Endothelial cell of umbilical vein (primary cell): Measurements from ENCODE around the gene FOXM1. TPM values are rescaled to one million over a fixed set of nuclear protein-coding genes. Genes with fewer than 3 reads are reported as not detected.

Source experiments
- BruUV-seq: library from RNA; stranded (reverse); fragments of 400-500 nt; replicated peaks from 2 replicates; lab custom pipeline; 2021; lab: Mats Ljungman, UMichigan
- CTCF ChIA-PET: fragments of 300-600, 350-600 bp; sonication (Branson Sonifier 250); formaldehyde crosslinking; loops from one replicate; lab custom pipeline; 2021; ENCODE audit warnings: antibody characterized with exemption, inconsistent platforms; lab: Charles Lee
- POLR2A ChIA-PET: fragments of 300-600, 350-600 bp; sonication (Branson Sonifier 250); formaldehyde crosslinking; loops from one replicate; lab custom pipeline; 2021; ENCODE audit warnings: antibody characterized with exemption, inconsistent platforms; lab: Charles Lee
- DNase-seq: peaks from one replicate; pipeline ENCODE4 v3.0.0-alpha.2; 2011; ENCODE audit warnings: low read depth, low spot score
- FAIRE-seq: peaks from 2 replicates; lab custom pipeline; 2011; peaks lifted over from hg19 to GRCh38; lab: Jason Lieb, UNC
- H2AFZ ChIP-seq: 2 replicates; pipeline ENCODE4 v1.6.0; 2012; ENCODE audit warnings: low read depth, low read length, control low read depth, inconsistent platforms
- H3K27ac ChIP-seq: 2 replicates; pipeline ENCODE4 v1.5.1; 2011; ENCODE audit warnings: low read depth, mild to moderate bottlenecking, control low read depth, low read length, moderate library complexity; ENCODE audit not compliant: insufficient read depth
- H3K27me3 ChIP-seq, 2 experiments: 2 replicates each; pipeline versions ENCODE4 v1.6.0 to v1.6.1; 2011; ENCODE audit warnings: low read length in 2 of 2, mixed read lengths in 1 of 2; ENCODE audit not compliant: control insufficient read depth in 2 of 2, insufficient read depth in 2 of 2
- H3K36me3 ChIP-seq, 2 experiments: 2 replicates in 1 of 2; 3 replicates in 1 of 2; pipeline ENCODE4 v1.5.1; 2011; ENCODE audit warnings: low read length in 2 of 2, mild to moderate bottlenecking in 1 of 2, moderate library complexity in 1 of 2; ENCODE audit not compliant: control insufficient read depth in 2 of 2, insufficient read depth in 2 of 2; ENCODE audit errors: extremely low read depth in 1 of 2
- H3K4me1 ChIP-seq: 3 replicates; pipeline ENCODE4 v1.5.1; 2011; ENCODE audit warnings: mild to moderate bottlenecking, low read length; ENCODE audit not compliant: control insufficient read depth, insufficient read depth; ENCODE audit errors: extremely low read depth
- H3K4me2 ChIP-seq: 2 replicates; pipeline ENCODE4 v1.6.1; 2011; ENCODE audit warnings: low read length, control low read depth, mixed read lengths; ENCODE audit not compliant: insufficient read depth
- H3K4me3 ChIP-seq, 3 experiments: fragments of 200-600 bp in 1 of 3; sonication (generic), shearing (Covaris generic) in 1 of 3; replicated peaks in 1 of 3; 2 replicates each; pipeline ENCODE4 v1.5.1; 2011 to 2016; ENCODE audit warnings: control low read depth in 3 of 3, low read length in 3 of 3, mild to moderate bottlenecking in 2 of 3, inconsistent platforms in 1 of 3, low read depth in 1 of 3, moderate library complexity in 1 of 3; ENCODE audit not compliant: insufficient read depth in 1 of 3
- H3K79me2 ChIP-seq: 2 replicates; pipeline ENCODE4 v1.6.0; 2012; ENCODE audit warnings: low read length, inconsistent platforms; ENCODE audit not compliant: control insufficient read depth, insufficient read depth
- H3K9ac ChIP-seq: replicated peaks from 2 replicates; pipeline ENCODE3; 2011; ENCODE audit warnings: low read length, control low read depth; ENCODE audit not compliant: insufficient read depth; ENCODE audit errors: extremely low read depth
- H3K9me1 ChIP-seq: replicated peaks from 3 replicates; pipeline ENCODE4 v1.6.0; 2011; ENCODE audit warnings: mild to moderate bottlenecking, low read length; ENCODE audit not compliant: control insufficient read depth, insufficient read depth; ENCODE audit errors: extremely low read depth
- H3K9me3 ChIP-seq: replicated peaks from 2 replicates; pipeline ENCODE4 v1.5.1; 2012; ENCODE audit warnings: low read length, inconsistent platforms; ENCODE audit not compliant: control insufficient read depth, insufficient read depth
- H4K20me1 ChIP-seq: replicated peaks from 2 replicates; pipeline ENCODE3; 2011; ENCODE audit warnings: mild to moderate bottlenecking, low read length; ENCODE audit not compliant: control insufficient read depth, insufficient read depth; ENCODE audit errors: extremely low read depth
- EZH2 ChIP-seq: IDR thresholded peaks from 2 replicates; pipeline ENCODE4 v1.6.1; 2012; ENCODE audit warnings: borderline replicate concordance, low read depth, mild to moderate bottlenecking, moderate library complexity, low read length, inconsistent platforms; ENCODE audit not compliant: severe bottlenecking
- FOS ChIP-seq: IDR thresholded peaks from 2 replicates; pipeline ENCODE4 v1.6.1; 2011; ENCODE audit warnings: mild to moderate bottlenecking, low read length, moderate library complexity, borderline replicate concordance; ENCODE audit not compliant: insufficient read depth
- GATA2 ChIP-seq: IDR thresholded peaks from 2 replicates; pipeline ENCODE4 v1.7.0; 2011; ENCODE audit warnings: low read depth, mild to moderate bottlenecking, moderate library complexity, mixed read lengths, low read length; ENCODE audit not compliant: insufficient read length, insufficient read depth
- JUN ChIP-seq: IDR thresholded peaks from 2 replicates; pipeline ENCODE4 v1.6.1; 2011; ENCODE audit warnings: borderline replicate concordance, low read depth; ENCODE audit not compliant: insufficient read length, insufficient read depth
- MYC ChIP-seq: IDR thresholded peaks from one replicate; pipeline ENCODE4 v1.6.1; 2011; ENCODE audit warnings: mild to moderate bottlenecking, low read depth, low read length
- POLR2A ChIP-seq: IDR thresholded peaks from 2 replicates; pipeline ENCODE4 v1.6.1; 2012; ENCODE audit warnings: low read depth, mild to moderate bottlenecking, control low read depth, low read length
- POLR2AphosphoS5 ChIP-seq: IDR thresholded peaks from 2 replicates; pipeline ENCODE4 v1.6.1; 2012; ENCODE audit warnings: low read depth, mild to moderate bottlenecking, control low read depth, low read length, moderate library complexity; ENCODE audit not compliant: insufficient read depth
- dilution Hi-C: fragments of 300-500 bp; cut with MboI; formaldehyde crosslinking; loops from one replicate; pipeline ENCODE4 v1.15.0; 2019; ENCODE audit warnings: low sequenced_read_pairs; ENCODE audit not compliant: extremely low pct_ligation_motif_present
- intact Hi-C: fragments of 100-400 bp; cut with micrococcal nuclease; formaldehyde crosslinking; loops from one replicate; pipeline ENCODE4 v1.10.0; 2022
- polyA plus RNA-seq, 4 experiments: library from polyadenylated mRNA; depleted of rRNA in 3 of 4; stranded (reverse) in 3 of 4; unstranded in 1 of 4; fragments of >200 nt; gene quantifications; 2 replicates each; pipeline versions ENCODE4 v1.2.1 to v1.2.3, GENCODE V29; 2011 to 2012; ENCODE audit warnings: missing spikeins in 1 of 4
- total RNA-seq: library from RNA; stranded (reverse); gene quantifications from 2 replicates; pipeline ENCODE4 v1.2.3, GENCODE V29; 2021
- TF ChIP-seq, protein P1 (sequence below), 2 donors: IDR thresholded peaks; 1 replicate in 1 of 2; 2 replicates in 1 of 2; pipeline ENCODE4 v1.5.1; 2011; ENCODE audit warnings: low read length in 2 of 2, mild to moderate bottlenecking in 2 of 2, moderate library complexity in 2 of 2, control low read depth in 1 of 2, inconsistent platforms in 1 of 2, low read depth in 1 of 2; ENCODE audit not compliant: insufficient read depth in 1 of 2; ENCODE audit errors: extremely low read depth in 1 of 2
- TF ChIP-seq, protein P2 (sequence below): IDR thresholded peaks from 2 replicates; pipeline ENCODE4 v1.6.1; 2011; ENCODE audit not compliant: insufficient read depth, insufficient read length

The FOXM1 gene
- total and polyA plus RNA-seq, 2 donors (not counting 3 experiments of a cell fraction or from before 2014, with no cell fraction given), result 43.5 to 136 TPM

DNA sequence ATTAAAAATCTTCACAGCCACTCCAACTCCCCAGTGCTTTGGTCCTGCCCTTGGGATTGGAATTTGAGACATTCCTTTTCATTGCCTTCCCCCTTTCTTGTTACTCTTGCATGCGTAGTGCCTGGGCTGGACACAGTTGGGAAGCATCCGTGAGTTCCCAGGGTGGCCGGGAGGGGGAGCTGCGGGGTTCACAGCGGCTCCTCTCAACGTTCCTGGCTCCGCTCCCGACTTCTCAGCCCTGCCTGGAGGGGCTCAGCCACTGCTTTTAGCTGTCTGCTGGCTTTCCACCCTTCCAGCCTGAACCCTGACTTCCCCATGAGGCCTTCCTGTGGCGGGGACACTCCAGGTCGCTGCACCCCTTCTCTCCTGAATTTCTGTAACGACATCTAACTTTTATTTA lies 23.3 kb downstream of the FOXM1 start:
- CTCF ChIA-PET, result interaction anchor here (0.5 to 3.2 kb wide), 31 partner anchors 9 to 939 kb away, joined by 3 to 38 read pairs (median 6); partner anchors contain the start of genes FOXM1, ITFG2, NRIP2 and RHNO1
- Histone ChIP-seq H3K36me3 (peaks cover 0 to under 1% of the 10 kb centered on the region in 2 experiments), H2AFZ (no peak overlapping the region), H4K20me1 (no peaks in the 10 kb centered on the region), H3K27ac (no peak overlapping the region), H3K4me2 (no peak overlapping the region), H3K9me1 (no peaks in the 10 kb centered on the region), H3K79me2 (no peaks in the 10 kb centered on the region), H3K4me3 (no peak overlapping the region), H3K4me1 (peaks cover 4% of the 10 kb centered on the region), H3K9me3 (no peaks in the 10 kb centered on the region), H3K27me3 (no peaks in the 10 kb centered on the region), H3K9ac (no peak overlapping the region)
- dilution Hi-C loops (no loop called here), intact Hi-C loops (loop anchor here (1.0 kb wide), 3 partner anchors 91 to 188 kb away; no protein-coding TSS in a partner anchor)
- TF ChIP-seq, protein P1, sequence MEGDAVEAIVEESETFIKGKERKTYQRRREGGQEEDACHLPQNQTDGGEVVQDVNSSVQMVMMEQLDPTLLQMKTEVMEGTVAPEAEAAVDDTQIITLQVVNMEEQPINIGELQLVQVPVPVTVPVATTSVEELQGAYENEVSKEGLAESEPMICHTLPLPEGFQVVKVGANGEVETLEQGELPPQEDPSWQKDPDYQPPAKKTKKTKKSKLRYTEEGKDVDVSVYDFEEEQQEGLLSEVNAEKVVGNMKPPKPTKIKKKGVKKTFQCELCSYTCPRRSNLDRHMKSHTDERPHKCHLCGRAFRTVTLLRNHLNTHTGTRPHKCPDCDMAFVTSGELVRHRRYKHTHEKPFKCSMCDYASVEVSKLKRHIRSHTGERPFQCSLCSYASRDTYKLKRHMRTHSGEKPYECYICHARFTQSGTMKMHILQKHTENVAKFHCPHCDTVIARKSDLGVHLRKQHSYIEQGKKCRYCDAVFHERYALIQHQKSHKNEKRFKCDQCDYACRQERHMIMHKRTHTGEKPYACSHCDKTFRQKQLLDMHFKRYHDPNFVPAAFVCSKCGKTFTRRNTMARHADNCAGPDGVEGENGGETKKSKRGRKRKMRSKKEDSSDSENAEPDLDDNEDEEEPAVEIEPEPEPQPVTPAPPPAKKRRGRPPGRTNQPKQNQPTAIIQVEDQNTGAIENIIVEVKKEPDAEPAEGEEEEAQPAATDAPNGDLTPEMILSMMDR (IDR thresholded peaks at IDR 0.05; ENCODE audit: extremely low read depth in 1 of 2, insufficient read depth in 1 of 2, low read depth in 1 of 2, low read length in 2 of 2), result peak; percentile 92 to 96
- TF ChIP-seq POLR2AphosphoS5 (peak; percentile 21), JUN (no peak)
- POLR2A ChIA-PET, result no interaction called here
- DNase-seq, result peak; percentile 69
- no TSS peak for BruUV-seq
- FAIRE-seq, result peak; percentile 85

DNA sequence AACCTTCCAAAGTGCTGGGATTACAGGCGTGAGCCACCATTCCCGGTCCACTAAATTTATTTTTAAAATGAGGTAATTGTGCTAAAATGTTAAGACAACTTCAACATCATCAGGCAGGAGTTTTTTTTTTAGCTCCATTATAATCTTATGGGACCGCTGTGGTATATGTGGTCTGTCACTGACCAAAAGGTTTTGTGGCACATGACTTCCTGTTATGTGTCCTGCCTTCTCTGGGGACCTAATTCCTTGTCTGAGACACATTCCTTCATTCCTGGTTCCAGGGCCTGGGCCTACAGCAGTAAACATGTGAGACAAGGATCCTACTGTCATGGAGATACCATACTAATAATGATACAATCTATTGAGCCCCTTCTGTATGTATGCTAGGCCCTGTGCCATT lies 25.0 kb downstream of the FOXM1 start:
- no TSS peak for BruUV-seq
- no peaks in the 10 kb centered on the region for H3K9me3 ChIP-seq
- no peaks in the 10 kb centered on the region for H3K79me2 ChIP-seq
- POLR2A ChIA-PET, result no interaction called here
- dilution Hi-C loops (no loop called here), intact Hi-C loops (no loop called here)
- H3K27me3 ChIP-seq, result no peaks in the 10 kb centered on the region
- H3K9me1 ChIP-seq, result no peaks in the 10 kb centered on the region
- no peaks in the 10 kb centered on the region for H4K20me1 ChIP-seq
- DNase-seq, result no peak
- no peak overlapping the region for H3K4me3 ChIP-seq
- no peaks in the 10 kb centered on the region for H3K36me3 ChIP-seq
- peaks cover 4% of the 10 kb centered on the region for H3K4me1 ChIP-seq
- no peak overlapping the region for H3K4me2 ChIP-seq
- H3K9ac ChIP-seq, result no peak overlapping the region
- no peak overlapping the region for H3K27ac ChIP-seq
- CTCF ChIA-PET, result interaction anchor here (0.7 to 1.5 kb wide), 6 partner anchors 25 to 190 kb away, joined by 3 to 9 read pairs (median 4); partner anchors contain the start of genes FOXM1 and RHNO1
- no peak for FAIRE-seq
- TF ChIP-seq, protein P2, sequence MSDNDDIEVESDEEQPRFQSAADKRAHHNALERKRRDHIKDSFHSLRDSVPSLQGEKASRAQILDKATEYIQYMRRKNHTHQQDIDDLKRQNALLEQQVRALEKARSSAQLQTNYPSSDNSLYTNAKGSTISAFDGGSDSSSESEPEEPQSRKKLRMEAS, result no peak
- TF ChIP-seq POLR2A, result no peak
- TF ChIP-seq FOS, result no peak
- no peak for TF ChIP-seq JUN
- TF ChIP-seq EZH2, result no peak
- TF ChIP-seq MYC, result no peak
- no peak for TF ChIP-seq POLR2AphosphoS5
- TF ChIP-seq, protein P1 (IDR thresholded peaks at IDR 0.05; ENCODE audit: extremely low read depth in 1 of 2, insufficient read depth in 1 of 2, low read depth in 1 of 2, low read length in 2 of 2), result no peak
- no peak for TF ChIP-seq GATA2
- no peak overlapping the region for H2AFZ ChIP-seq
